OCI-LY1 (cell line): ENCODE results near the gene AANAT.

Experiments
- CTCF ChIP-seq: fragments of 200-600 bp; sonication (generic), shearing (Covaris generic); IDR thresholded peaks from 2 replicates; pipeline ENCODE4 v1.5.1; 2017; ENCODE audit warnings: mild to moderate bottlenecking, antibody characterized with exemption, low read length, moderate library complexity, mixed read lengths
- EZH2 ChIP-seq: fragments of 200-600 bp; sonication (generic), shearing (Covaris generic); IDR thresholded peaks from 2 replicates; pipeline ENCODE4 v1.8.0; 2017; ENCODE audit warnings: borderline replicate concordance, mixed run types, mild to moderate bottlenecking, antibody characterized with exemption, low read length, moderate library complexity, mixed read lengths

GRCh38 chr17:76479515-76480060 is 12.2 kb downstream of the AANAT start:
- TF ChIP-seq CTCF (no peak), EZH2 (no peak)
